BLaER1 treated with 17β-estradiol and CSF1 and Interleukin-3, amounts not matched to agents 10 nM and 100 nM (cell line): ENCODE data around the gene SWT1.

Source experiments
- H3K27ac ChIP-seq, 11 experiments: shearing (Covaris generic); formaldehyde crosslinking; 2 replicates each; pipeline ENCODE4 v1.8.1; 2022
- H3K27me3 ChIP-seq, 11 experiments: shearing (Covaris generic); formaldehyde crosslinking; 2 replicates each; pipeline ENCODE4 v1.8.1; 2022
- H3K36me3 ChIP-seq, 11 experiments: shearing (Covaris generic); formaldehyde crosslinking; 2 replicates each; pipeline ENCODE4 v1.8.1; 2022
- H3K4me1 ChIP-seq, 10 experiments: shearing (Covaris generic); formaldehyde crosslinking; 2 replicates each; pipeline ENCODE4 v1.8.1; 2022
- H3K4me2 ChIP-seq, 11 experiments: shearing (Covaris generic); formaldehyde crosslinking; 2 replicates each; pipeline ENCODE4 v1.8.1; 2022
- H3K4me3 ChIP-seq, 10 experiments: shearing (Covaris generic); formaldehyde crosslinking; 2 replicates each; pipeline ENCODE4 v1.8.1; 2022
- H3K9ac ChIP-seq, 11 experiments: shearing (Covaris generic); formaldehyde crosslinking; 2 replicates each; pipeline ENCODE4 v1.8.1; 2022
- H3K9me3 ChIP-seq, 11 experiments: shearing (Covaris generic); formaldehyde crosslinking; replicated peaks in 1 of 11; 2 replicates each; pipeline ENCODE4 v1.8.1; 2022
- H4K20me1 ChIP-seq, 11 experiments: shearing (Covaris generic); formaldehyde crosslinking; 2 replicates each; pipeline ENCODE4 v1.8.1; 2022
- Cebpa-rat ChIP-seq, 11 experiments: shearing (Covaris generic); IDR thresholded peaks; 2 replicates each; pipeline ENCODE4 v1.8.1; 2022

SWT1 gene

GRCh38 chr1:185309566-185309965 lies 152.6 kb downstream of the SWT1 start:
- H4K20me1 ChIP-seq = peaks cover 68 to 100% (median 95%) of the 10 kb centered on the region in 11 experiments
- H3K4me2 ChIP-seq = peak overlapping the region in 2 of 11 experiments; percentile 95 to 96; a peak in 4 of 22 replicates
- no peak overlapping the region for H3K9ac ChIP-seq
- no peak overlapping the region for H3K27ac ChIP-seq
- no peaks in the 10 kb centered on the region for H3K27me3 ChIP-seq
- peaks cover 19 to 53% (median 31%) of the 10 kb centered on the region in 10 experiments; a peak in 19 of 20 replicates for H3K4me1 ChIP-seq
- H3K36me3 ChIP-seq = peaks cover 71 to 93% (median 80%) of the 10 kb centered on the region in 11 experiments
- no peak for TF ChIP-seq Cebpa-rat (IDR thresholded peaks at IDR 0.05)
- no peak overlapping the region for H3K4me3 ChIP-seq
- no peaks in the 10 kb centered on the region for H3K9me3 ChIP-seq

- Histone ChIP-seq H3K27me3 (no peaks in the 10 kb centered on the region), H3K9ac (peak overlapping the region in 2 of 11 experiments; percentile 11 to 41; a peak in 3 of 22 replicates), H3K4me1 (peaks cover 22 to 53% (median 38%) of the 10 kb centered on the region in 10 experiments; a peak in 19 of 20 replicates), H4K20me1 (peaks cover 82 to 100% (median 98%) of the 10 kb centered on the region in 11 experiments), H3K4me3 (peak overlapping the region in 2 of 10 experiments; percentile 89 to 90; a peak in 3 of 20 replicates), H3K4me2 (peak overlapping the region in 8 of 11 experiments; percentile 4 to 96 (median 88); a peak in 15 of 22 replicates), H3K27ac (no peak overlapping the region), H3K9me3 (no peaks in the 10 kb centered on the region), H3K36me3 (peaks cover 55 to 84% (median 60%) of the 10 kb centered on the region in 11 experiments)
- no peak for TF ChIP-seq Cebpa-rat (IDR thresholded peaks at IDR 0.05)
Measured at GRCh38 chr1:185311589-185312225, 154.7 kb downstream of the SWT1 start.

GRCh38 chr1:185312361-185313138 lies 155.6 kb downstream of the SWT1 start:
- H4K20me1 ChIP-seq = peaks cover 82 to 94% (median 90%) of the 10 kb centered on the region in 11 experiments
- no peaks in the 10 kb centered on the region for H3K9me3 ChIP-seq
- H3K27me3 ChIP-seq = no peaks in the 10 kb centered on the region
- peaks cover 23 to 53% (median 38%) of the 10 kb centered on the region in 10 experiments; a peak in 19 of 20 replicates for H3K4me1 ChIP-seq
- no peak for TF ChIP-seq Cebpa-rat (IDR thresholded peaks at IDR 0.05)
- peak overlapping the region in 1 of 11 experiments; percentile 9; a peak in 1 of 22 replicates for H3K27ac ChIP-seq
- peak overlapping the region in 5 of 10 experiments; percentile 87 to 94 (median 89); a peak in 9 of 20 replicates for H3K4me3 ChIP-seq
- H3K9ac ChIP-seq = peak overlapping the region in 2 of 11 experiments; percentile 98; a peak in 3 of 22 replicates
- peak overlapping the region; percentile 13 to 96 (median 87); a peak in 21 of 22 replicates for H3K4me2 ChIP-seq
- H3K36me3 ChIP-seq = peaks cover 46 to 75% (median 52%) of the 10 kb centered on the region in 11 experiments

DNA sequence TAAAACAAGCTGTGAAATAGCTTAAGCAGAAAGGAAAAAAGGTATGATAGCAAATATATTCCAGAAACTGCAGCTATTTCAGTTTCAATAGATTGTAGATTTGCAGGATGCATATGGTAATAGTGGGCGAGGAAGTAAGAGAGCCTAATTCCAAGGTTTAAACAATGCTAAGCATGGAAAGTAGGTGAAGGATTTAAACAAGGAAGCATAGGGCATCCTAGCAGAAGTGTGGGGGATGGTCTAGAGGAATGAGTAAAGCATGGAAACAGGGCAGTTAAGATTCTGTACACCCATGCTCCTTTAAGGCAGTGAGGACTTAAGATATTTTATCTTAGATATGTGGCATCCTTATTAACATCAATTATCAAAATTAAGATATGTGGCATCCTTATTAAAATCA lies 157.4 kb downstream of the SWT1 start:
- H3K9ac ChIP-seq = peak overlapping the region; percentile 95 to 100 (median 98)
- H3K27ac ChIP-seq = peak overlapping the region in 6 of 11 experiments; percentile 95 to 99 (median 97); a peak in 9 of 22 replicates
- no peaks in the 10 kb centered on the region for H3K9me3 ChIP-seq
- peaks cover 67 to 76% (median 71%) of the 10 kb centered on the region in 11 experiments for H4K20me1 ChIP-seq
- H3K4me2 ChIP-seq = peak overlapping the region; percentile 78 to 96 (median 87)
- no peak for TF ChIP-seq Cebpa-rat (IDR thresholded peaks at IDR 0.05)
- H3K27me3 ChIP-seq = no peaks in the 10 kb centered on the region
- H3K36me3 ChIP-seq = peaks cover 28 to 57% (median 33%) of the 10 kb centered on the region in 11 experiments
- peak overlapping the region; percentile 87 to 100 (median 92) for H3K4me3 ChIP-seq
- H3K4me1 ChIP-seq = peaks cover 40 to 65% (median 54%) of the 10 kb centered on the region in 10 experiments

- peak overlapping the region; percentile 87 to 100 (median 92) for H3K4me3 ChIP-seq
- peaks cover 55 to 64% (median 60%) of the 10 kb centered on the region in 11 experiments for H4K20me1 ChIP-seq
- peak overlapping the region; percentile 95 to 100 (median 98) for H3K9ac ChIP-seq
- peaks cover 0 to 4% (median 2%) of the 10 kb centered on the region in 11 experiments; a peak in 9 of 22 replicates for H3K9me3 ChIP-seq
- peak overlapping the region; percentile 95 to 100 (median 98) for H3K27ac ChIP-seq
- H3K4me1 ChIP-seq = peaks cover 42 to 62% (median 54%) of the 10 kb centered on the region in 10 experiments
- H3K36me3 ChIP-seq = peaks cover 16 to 45% (median 22%) of the 10 kb centered on the region in 11 experiments
- H3K27me3 ChIP-seq = no peaks in the 10 kb centered on the region
- peak overlapping the region; percentile 78 to 96 (median 87) for H3K4me2 ChIP-seq
- no peak for TF ChIP-seq Cebpa-rat (IDR thresholded peaks at IDR 0.05)
Measured at GRCh38 chr1:185315445-185316071, 158.6 kb downstream of the SWT1 start.

DNA sequence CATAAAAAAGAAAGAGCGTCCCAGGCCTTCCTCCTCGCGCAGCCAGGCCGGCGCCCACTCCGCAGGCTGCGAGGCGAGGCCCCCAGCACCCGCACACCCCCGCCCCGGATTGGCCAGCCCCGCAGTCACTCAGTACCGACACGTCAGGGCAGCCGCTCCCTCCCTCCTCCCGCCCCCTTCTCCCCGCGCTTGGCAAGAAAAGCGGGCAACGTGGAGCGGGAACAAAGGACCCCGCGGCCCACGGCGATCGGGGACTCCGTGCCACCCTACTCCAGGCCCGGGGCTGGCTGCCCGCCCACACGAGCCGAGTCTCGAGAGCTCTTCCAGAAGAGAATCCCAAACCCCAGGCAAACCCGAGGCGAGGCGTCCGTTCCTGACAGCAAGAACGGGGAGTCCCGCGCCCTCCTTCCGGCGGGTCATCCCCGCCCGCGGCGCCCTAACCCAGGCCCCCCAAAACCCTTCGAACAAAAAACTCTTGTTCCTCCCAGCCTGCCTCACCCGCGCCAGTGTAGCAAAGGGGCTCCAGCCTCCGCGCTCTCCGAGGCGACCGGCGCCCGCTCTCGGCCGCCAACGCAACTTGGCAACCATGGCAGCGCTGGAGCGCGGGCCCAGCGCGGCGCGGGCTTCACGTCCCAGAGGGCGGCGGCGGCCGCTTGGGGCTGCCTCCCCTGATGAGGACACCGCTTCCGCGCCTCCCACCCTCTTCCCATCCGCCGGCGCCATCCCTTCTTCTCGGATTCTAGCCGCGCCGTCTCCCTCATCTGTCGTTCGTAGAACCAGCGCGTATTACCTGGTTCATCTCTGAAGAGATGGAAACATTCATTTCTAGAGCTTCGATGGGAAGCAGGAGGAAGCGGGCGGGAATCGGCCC lies 159.4 kb downstream of the SWT1 start:
- Histone ChIP-seq H3K27ac (peak overlapping the region; percentile 95 to 100 (median 98)), H3K27me3 (no peaks in the 10 kb centered on the region), H3K4me3 (peak overlapping the region; percentile 87 to 100 (median 92)), H4K20me1 (peaks cover 47 to 56% (median 51%) of the 10 kb centered on the region in 11 experiments), H3K4me1 (peaks cover 42 to 58% (median 47%) of the 10 kb centered on the region in 10 experiments), H3K9me3 (peaks cover 7 to 12% (median 11%) of the 10 kb centered on the region in 11 experiments; a peak in 19 of 22 replicates), H3K4me2 (peak overlapping the region; percentile 78 to 96 (median 87)), H3K36me3 (peaks cover 8 to 37% (median 13%) of the 10 kb centered on the region in 11 experiments; a peak in 19 of 22 replicates), H3K9ac (peak overlapping the region; percentile 95 to 100 (median 98))
- no peak for TF ChIP-seq Cebpa-rat (IDR thresholded peaks at IDR 0.05)

DNA sequence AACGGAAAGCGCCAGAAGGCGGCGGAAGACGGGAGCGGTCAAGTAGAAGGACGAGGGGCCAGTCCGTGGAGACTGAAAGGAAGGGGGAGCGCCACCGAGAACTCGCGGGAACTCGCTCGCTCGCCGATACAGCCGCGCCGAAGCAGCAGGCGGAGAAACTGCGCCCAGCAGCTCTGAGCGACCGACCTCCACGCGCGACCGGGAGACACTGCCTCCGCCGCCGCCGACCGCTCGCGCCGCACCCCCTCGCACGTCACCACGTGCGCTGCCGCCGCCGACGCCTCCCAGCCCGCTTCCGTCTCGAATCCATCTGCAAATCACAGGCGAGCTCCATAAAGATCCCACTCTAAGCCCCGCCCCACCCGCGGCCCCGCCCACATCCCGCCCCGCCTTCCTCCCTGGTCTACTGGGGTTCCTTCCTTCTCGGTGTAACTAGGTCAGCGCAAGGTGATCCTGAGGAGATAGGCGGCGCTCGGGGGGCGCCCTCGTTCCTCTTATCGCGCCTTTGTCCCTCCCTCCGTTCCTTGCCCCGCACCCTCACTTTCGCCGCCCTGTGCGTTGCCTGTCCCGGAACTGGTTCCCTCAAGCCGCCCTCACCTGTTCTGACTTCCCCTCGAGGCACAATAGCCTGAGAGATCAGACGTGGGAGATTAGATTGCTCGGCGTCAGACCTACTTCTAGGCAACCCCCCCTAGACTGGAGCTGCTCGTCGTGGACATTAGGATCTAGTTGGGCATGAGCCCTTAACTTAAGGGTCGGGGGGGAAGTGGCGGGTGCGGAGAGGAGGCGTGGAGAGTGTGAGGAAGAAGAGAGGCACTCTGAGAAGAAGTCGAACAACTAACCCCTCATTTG lies 160.3 kb downstream of the SWT1 start, which contains the start of gene IVNS1ABP:
Gene IVNS1ABP, minus strand, starts transcription at position 210 of the 852 bp plus-strand sequence. CDS start 7,750 bp downstream, outside the sequence.
- H3K9ac ChIP-seq = peak within 1 kb of the TSS; percentile 95 to 100 (median 98)
- peaks cover 14 to 19% (median 17%) of the 10 kb centered on the region in 11 experiments; a peak in 19 of 22 replicates for H3K9me3 ChIP-seq
- H3K27ac ChIP-seq = peak within 1 kb of the TSS; percentile 95 to 100 (median 98)
- peak within 1 kb of the TSS; percentile 87 to 100 (median 92) for H3K4me3 ChIP-seq
- H3K4me1 ChIP-seq = peaks cover 37 to 49% (median 42%) of the 10 kb centered on the region in 10 experiments
- no peak for TF ChIP-seq Cebpa-rat (IDR thresholded peaks at IDR 0.05)
- H4K20me1 ChIP-seq = peaks cover 38 to 47% (median 43%) of the 10 kb centered on the region in 11 experiments
- peaks cover 3 to 28% (median 5%) of the 10 kb centered on the region in 11 experiments; a peak in 13 of 22 replicates for H3K36me3 ChIP-seq
- no peaks in the 10 kb centered on the region for H3K27me3 ChIP-seq
- H3K4me2 ChIP-seq = peak within 1 kb of the TSS; percentile 88 to 96 (median 91)
